Epithelial cell of proximal tubule (primary cell): ENCODE measurements around the gene OR51G2. TPM values are rescaled to one million over a fixed set of nuclear protein-coding genes. Genes with fewer than 3 reads are reported as not detected.

Experiments used
- DNase-seq: peaks from one replicate; pipeline ENCODE4 v3.0.0-alpha.2; 2011; ENCODE audit warnings: low read depth
- H3K4me3 ChIP-seq: 2 replicates; pipeline ENCODE4 v1.5.1; 2011; ENCODE audit warnings: low read depth, mild to moderate bottlenecking, low read length
- total RNA-seq: library from RNA; depleted of rRNA; stranded (reverse); fragments of >200 nt; gene quantifications from 2 replicates; pipeline ENCODE4 v1.2.3, GENCODE V29; 2015
- TF ChIP-seq, protein P1 (sequence below): conservative IDR thresholded peaks from 2 replicates; pipeline ENCODE4 v1.5.1; 2012; ENCODE audit warnings: low read depth, mild to moderate bottlenecking, low read length

The OR51G2 gene
- total RNA-seq, 1 donor from 2014 or later, result not detected

DNA sequence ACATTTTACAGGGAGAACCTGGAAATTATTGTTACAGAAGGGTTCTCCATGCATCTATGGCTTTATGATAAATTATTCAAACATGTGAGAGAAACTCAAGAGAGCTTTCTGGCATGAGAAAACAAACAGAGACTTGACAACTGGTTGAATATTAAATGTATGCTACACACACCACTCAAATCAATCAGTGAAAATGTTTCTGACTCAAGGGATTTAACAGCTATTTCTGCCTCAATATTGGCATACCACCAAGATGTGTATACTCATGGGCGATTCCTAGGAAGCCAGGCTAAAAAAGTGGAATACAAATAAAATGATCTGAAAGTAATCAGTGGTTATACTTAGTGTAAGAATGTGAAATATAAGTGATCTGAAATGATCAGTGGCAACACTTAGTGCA is 53.3 kb downstream of the OR51G2 start:
- no peak overlapping the region for H3K4me3 ChIP-seq
- DNase-seq, result no peak
- TF ChIP-seq, protein P1, sequence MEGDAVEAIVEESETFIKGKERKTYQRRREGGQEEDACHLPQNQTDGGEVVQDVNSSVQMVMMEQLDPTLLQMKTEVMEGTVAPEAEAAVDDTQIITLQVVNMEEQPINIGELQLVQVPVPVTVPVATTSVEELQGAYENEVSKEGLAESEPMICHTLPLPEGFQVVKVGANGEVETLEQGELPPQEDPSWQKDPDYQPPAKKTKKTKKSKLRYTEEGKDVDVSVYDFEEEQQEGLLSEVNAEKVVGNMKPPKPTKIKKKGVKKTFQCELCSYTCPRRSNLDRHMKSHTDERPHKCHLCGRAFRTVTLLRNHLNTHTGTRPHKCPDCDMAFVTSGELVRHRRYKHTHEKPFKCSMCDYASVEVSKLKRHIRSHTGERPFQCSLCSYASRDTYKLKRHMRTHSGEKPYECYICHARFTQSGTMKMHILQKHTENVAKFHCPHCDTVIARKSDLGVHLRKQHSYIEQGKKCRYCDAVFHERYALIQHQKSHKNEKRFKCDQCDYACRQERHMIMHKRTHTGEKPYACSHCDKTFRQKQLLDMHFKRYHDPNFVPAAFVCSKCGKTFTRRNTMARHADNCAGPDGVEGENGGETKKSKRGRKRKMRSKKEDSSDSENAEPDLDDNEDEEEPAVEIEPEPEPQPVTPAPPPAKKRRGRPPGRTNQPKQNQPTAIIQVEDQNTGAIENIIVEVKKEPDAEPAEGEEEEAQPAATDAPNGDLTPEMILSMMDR, result no peak

DNA sequence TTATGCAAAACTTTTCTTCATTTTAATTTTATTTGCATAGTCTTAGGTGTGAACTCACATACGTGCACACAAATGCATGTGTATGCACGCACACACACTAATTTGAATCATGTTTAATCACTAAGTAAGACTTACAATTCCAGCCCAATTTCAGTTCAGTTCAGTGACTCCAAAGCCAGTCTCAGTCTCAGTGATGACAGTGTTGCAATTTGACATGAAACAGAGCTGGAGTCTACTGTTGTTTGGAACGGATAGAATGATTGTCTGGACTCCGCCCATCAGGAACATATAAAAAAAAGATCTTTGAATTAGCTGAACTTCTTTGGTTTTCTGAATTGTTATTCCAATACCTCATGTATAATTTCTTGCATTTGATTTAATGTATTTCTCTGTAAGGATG is 55.3 kb downstream of the OR51G2 start:
- TF ChIP-seq, protein P1, result no peak
- no peak overlapping the region for H3K4me3 ChIP-seq
- DNase-seq, result no peak

Other genes starting within 250 kb of the OR51G2 start
- not detected in 2 replicates for gene OR51E2, start 221.5 kb downstream of the OR51G2 start, total RNA-seq
- gene MMP26, start 214.6 kb downstream of the OR51G2 start, total RNA-seq, result not detected in 2 replicates
- not detected in 2 replicates for gene OR51F1, start 149.4 kb downstream of the OR51G2 start, total RNA-seq
- gene OR52R1, start 115.0 kb downstream of the OR51G2 start, total RNA-seq, result not detected in 2 replicates
- not detected in 2 replicates for gene OR51F2, start 98.0 kb downstream of the OR51G2 start, total RNA-seq
- not detected in 2 replicates for gene OR51S1, start 70.1 kb downstream of the OR51G2 start, total RNA-seq
- gene OR51T1, start 37.5 kb downstream of the OR51G2 start, total RNA-seq, result not detected in 2 replicates
- gene OR51A7, start 15.6 kb downstream of the OR51G2 start, total RNA-seq, result not detected in 2 replicates
- gene OR51G1, start 5.0 kb upstream of the OR51G2 start, total RNA-seq, result not detected in 2 replicates
- gene OR51A4, start 28.3 kb upstream of the OR51G2 start, total RNA-seq, result not detected in 2 replicates
- not detected in 2 replicates for gene OR51A2, start 36.4 kb upstream of the OR51G2 start, total RNA-seq
- gene OR51L1, start 75.5 kb upstream of the OR51G2 start, total RNA-seq, result not detected in 2 replicates
- not detected in 2 replicates for gene OR52J3, start 127.2 kb upstream of the OR51G2 start, total RNA-seq
- not detected in 2 replicates for gene OR52E2, start 140.3 kb upstream of the OR51G2 start, total RNA-seq
- not detected in 2 replicates for gene OR52E1, start 150.2 kb upstream of the OR51G2 start, total RNA-seq
- not detected in 2 replicates for gene OR52A5, start 219.0 kb upstream of the OR51G2 start, total RNA-seq
- gene OR52A1, start 235.4 kb upstream of the OR51G2 start, total RNA-seq, result not detected in 2 replicates